NCI-H2107 treated with DMSO at 0.1 percent for 48 hours (cell line): Measurements from ENCODE around the gene AMFR.
A peak's percentile ranks its signal among the peaks of the same experiment; 100 is the strongest.

Experiments used
- DNase-seq: peaks from one replicate; lab custom pipeline; 2025; ENCODE audit not compliant: unreplicated experiment; lab: John Stamatoyannopoulos, UW

The AMFR gene

GRCh38 chr16:56336071-56336688 lies 89.2 kb downstream of the AMFR start:
- no peak for DNase-seq

GRCh38 chr16:56334761-56335160 lies 90.6 kb downstream of the AMFR start:
- DNase-seq: no peak

GRCh38 chr16:56332464-56333079 lies 92.8 kb downstream of the AMFR start:
- no peak for DNase-seq

- DNase-seq: no peak
These were observed 93.4 kb downstream of the AMFR start for GRCh38 chr16:56331915-56332314.

GRCh38 chr16:56331399-56331798 lies 93.9 kb downstream of the AMFR start:
- no peak for DNase-seq

GRCh38 chr16:56330476-56330875 lies 94.9 kb downstream of the AMFR start:
- no peak for DNase-seq

GRCh38 chr16:56329887-56330286 lies 95.5 kb downstream of the AMFR start:
- DNase-seq: no peak

- DNase-seq: no peak
These were observed 96.9 kb downstream of the AMFR start for GRCh38 chr16:56328276-56329022.

- no peak for DNase-seq
These were observed 97.5 kb downstream of the AMFR start for GRCh38 chr16:56327929-56328258.

- DNase-seq: no peak
These were observed 98.0 kb downstream of the AMFR start for GRCh38 chr16:56327071-56327928.

- DNase-seq: no peak
These were observed 99.4 kb downstream of the AMFR start for GRCh38 chr16:56325956-56326355.

GRCh38 chr16:56324406-56324805 lies 100.9 kb downstream of the AMFR start:
- no peak for DNase-seq

GRCh38 chr16:56321571-56321970 lies 103.8 kb downstream of the AMFR start:
- DNase-seq: no peak

- DNase-seq: no peak
These were observed 104.4 kb downstream of the AMFR start for GRCh38 chr16:56320811-56321558.

GRCh38 chr16:56320056-56320455 lies 105.3 kb downstream of the AMFR start:
- DNase-seq: no peak

GRCh38 chr16:56319376-56319775 lies 106.0 kb downstream of the AMFR start:
- DNase-seq: no peak

- no peak for DNase-seq
These were observed 106.6 kb downstream of the AMFR start for GRCh38 chr16:56318827-56319140.

- peak; percentile 57 for DNase-seq
These were observed 107.1 kb downstream of the AMFR start for GRCh38 chr16:56317998-56318826.

GRCh38 chr16:56316545-56316944 lies 108.8 kb downstream of the AMFR start:
- no peak for DNase-seq

- no peak for DNase-seq
These were observed 109.4 kb downstream of the AMFR start for GRCh38 chr16:56315955-56316354.
